Subcutaneous adipose tissue (tissue), 4 donors: ENCODE results near the gene CST3. TPM values are rescaled to one million over a fixed set of nuclear protein-coding genes. Genes with fewer than 3 reads are reported as not detected.

Experiments used
- CTCF ChIP-seq: fragments of 450-650 bp; IDR thresholded peaks from one replicate; pipeline ENCODE4 v1.5.1; 2016; ENCODE audit warnings: low read depth, mild to moderate bottlenecking, control low read depth, antibody characterized with exemption, moderate library complexity
- total RNA-seq, 4 donors: library from RNA; depleted of rRNA; stranded (reverse); fragments of >200 nt; gene quantifications; one replicate each; pipeline ENCODE4 v1.1.0, GENCODE V29; 2016

CST3 gene
- total RNA-seq, 4 donors from 2014 or later, result 987 to 1,957 (median 1,358) TPM

GRCh38 chr20:23640671-23641667 is 3.2 kb upstream of the CST3 start:
- TF ChIP-seq CTCF, result no peak

DNA sequence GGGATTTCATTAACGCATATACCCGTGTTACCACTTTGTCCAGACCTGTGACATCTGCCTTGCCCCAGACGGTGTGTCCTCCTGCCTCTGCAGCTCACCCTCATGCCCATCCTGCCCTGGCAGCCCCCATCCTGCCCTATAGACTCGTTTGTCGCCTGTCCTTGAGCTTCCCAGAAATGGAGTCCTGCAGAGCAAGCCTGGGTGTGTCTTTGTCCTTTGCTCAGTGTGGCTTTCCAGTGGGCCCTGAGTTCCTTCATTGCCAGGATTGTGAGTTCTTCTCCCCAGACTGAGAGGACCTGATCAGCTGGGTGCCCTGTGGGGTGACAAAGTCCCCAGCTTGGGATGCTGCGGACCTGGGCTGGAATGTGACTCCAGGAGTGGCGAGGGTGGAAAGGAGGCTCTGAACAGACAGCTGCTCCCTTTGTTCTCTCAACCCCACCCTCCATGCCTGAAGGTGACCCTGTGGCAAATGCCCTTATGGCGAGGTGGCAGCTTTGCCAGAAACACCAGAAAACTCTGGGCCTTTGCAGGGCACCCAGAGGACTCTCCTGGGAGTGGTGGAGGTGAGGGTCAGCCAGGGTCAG is 2.4 kb upstream of the CST3 start:
- no peak for TF ChIP-seq CTCF

GRCh38 chr20:23639490-23639958 is 1.8 kb upstream of the CST3 start:
- TF ChIP-seq CTCF, result no peak

GRCh38 chr20:23638309-23638708 is 554 bp upstream of the CST3 start:
- TF ChIP-seq CTCF, result no peak

GRCh38 chr20:23636908-23637281 is 860 bp downstream of the CST3 start:
- TF ChIP-seq CTCF, result no peak

DNA sequence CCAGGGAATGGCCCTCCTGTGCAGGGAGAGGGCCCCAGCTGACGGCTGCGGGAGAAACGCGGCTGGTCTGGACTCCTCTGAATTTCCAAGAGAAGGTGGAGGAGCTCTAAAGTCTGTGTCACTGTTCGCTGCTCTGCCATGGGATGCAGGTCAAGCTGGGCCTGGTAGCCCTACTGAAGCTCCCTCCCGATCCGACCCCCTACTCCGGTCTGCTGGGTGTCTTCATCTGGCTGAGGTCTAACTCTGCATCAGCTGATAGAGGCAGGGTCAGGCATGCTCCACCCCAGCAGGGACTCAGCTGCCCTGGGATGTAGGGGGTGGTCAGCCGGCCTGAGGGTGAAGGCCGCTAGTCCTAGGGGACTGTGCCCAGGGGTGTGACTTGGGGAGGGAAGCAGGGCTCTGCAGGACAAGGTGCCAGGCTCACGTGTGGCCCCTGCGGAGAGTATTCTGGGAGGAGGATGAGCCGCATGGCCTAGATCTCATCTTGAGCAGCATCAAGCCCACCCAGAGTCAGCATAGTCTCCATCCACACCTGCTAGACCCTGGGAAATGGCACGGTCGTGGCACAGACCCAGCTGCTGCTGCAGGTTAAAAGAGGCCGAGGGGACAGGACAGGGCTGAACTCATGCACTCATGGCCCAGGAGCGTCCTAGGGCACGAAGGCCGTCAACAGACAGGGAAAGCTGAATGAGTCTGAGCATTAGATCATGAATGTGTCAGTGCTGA is 1.4 kb downstream of the CST3 start:
- no peak for TF ChIP-seq CTCF
